Measurements from ENCODE around the gene ZNF565.
A peak's percentile ranks its signal among the peaks of the same experiment; 100 is the strongest.

Gene ZNF565

GRCh38 chr19:36225219-36225892 lies 10.9 kb upstream of the ZNF565 start:
- ATAC-seq (ENCODE audit: low read depth) (no peak), DNase-seq (ENCODE audit: low spot score) (no peak)
- H3K36me3 ChIP-seq (ENCODE audit: low read depth): peaks cover 100% of the 10 kb centered on the region
- H3K27me3 ChIP-seq (ENCODE audit: insufficient read depth, poor library complexity, severe bottlenecking): no peaks in the 10 kb centered on the region
- H3K27ac ChIP-seq (ENCODE audit: poor library complexity, severe bottlenecking): no peak overlapping the region
- no peak overlapping the region for H3K4me3 ChIP-seq (ENCODE audit: severe bottlenecking)
- H3K9me3 ChIP-seq (ENCODE audit: severe bottlenecking): no peaks in the 10 kb centered on the region
- TF ChIP-seq, protein P1, sequence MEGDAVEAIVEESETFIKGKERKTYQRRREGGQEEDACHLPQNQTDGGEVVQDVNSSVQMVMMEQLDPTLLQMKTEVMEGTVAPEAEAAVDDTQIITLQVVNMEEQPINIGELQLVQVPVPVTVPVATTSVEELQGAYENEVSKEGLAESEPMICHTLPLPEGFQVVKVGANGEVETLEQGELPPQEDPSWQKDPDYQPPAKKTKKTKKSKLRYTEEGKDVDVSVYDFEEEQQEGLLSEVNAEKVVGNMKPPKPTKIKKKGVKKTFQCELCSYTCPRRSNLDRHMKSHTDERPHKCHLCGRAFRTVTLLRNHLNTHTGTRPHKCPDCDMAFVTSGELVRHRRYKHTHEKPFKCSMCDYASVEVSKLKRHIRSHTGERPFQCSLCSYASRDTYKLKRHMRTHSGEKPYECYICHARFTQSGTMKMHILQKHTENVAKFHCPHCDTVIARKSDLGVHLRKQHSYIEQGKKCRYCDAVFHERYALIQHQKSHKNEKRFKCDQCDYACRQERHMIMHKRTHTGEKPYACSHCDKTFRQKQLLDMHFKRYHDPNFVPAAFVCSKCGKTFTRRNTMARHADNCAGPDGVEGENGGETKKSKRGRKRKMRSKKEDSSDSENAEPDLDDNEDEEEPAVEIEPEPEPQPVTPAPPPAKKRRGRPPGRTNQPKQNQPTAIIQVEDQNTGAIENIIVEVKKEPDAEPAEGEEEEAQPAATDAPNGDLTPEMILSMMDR (IDR thresholded peaks at IDR 0.05; ENCODE audit: poor library complexity, severe bottlenecking): no peak
- H3K4me1 ChIP-seq (ENCODE audit: insufficient read depth, poor library complexity, severe bottlenecking): no peaks in the 10 kb centered on the region

- Histone ChIP-seq H3K27ac (ENCODE audit: poor library complexity, severe bottlenecking) (no peak overlapping the region), H3K36me3 (ENCODE audit: low read depth) (peaks cover 90% of the 10 kb centered on the region)
- TF ChIP-seq, protein P1 (IDR thresholded peaks at IDR 0.05; ENCODE audit: poor library complexity, severe bottlenecking): no peak
These were observed 8.0 kb upstream of the ZNF565 start for GRCh38 chr19:36222503-36222902.

DNA sequence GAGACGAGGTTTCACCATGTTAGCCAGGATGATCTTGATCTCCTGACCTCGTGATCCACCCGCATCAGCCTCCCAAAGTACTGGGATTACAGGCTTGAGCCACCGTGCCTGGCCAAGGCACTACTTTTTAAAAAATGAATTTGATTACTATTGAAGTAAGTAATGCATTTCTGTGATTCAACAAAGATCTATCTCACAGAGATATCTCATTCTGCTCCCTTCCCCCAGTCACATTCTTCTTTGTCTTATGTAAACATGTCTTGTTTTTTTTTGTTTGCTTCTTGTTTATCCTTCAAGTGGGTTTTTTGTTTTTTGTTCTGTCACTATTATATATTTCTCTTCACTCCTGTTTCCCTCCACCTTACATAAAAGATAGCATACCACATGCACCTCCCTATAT lies 7.0 kb upstream of the ZNF565 start:
- Histone ChIP-seq H3K27ac (ENCODE audit: poor library complexity, severe bottlenecking) (no peak overlapping the region), H3K4me1 (ENCODE audit: insufficient read depth, poor library complexity, severe bottlenecking) (no peaks in the 10 kb centered on the region), H3K27me3 (ENCODE audit: insufficient read depth, poor library complexity, severe bottlenecking) (no peaks in the 10 kb centered on the region), H3K4me3 (ENCODE audit: severe bottlenecking) (no peak overlapping the region), H3K36me3 (ENCODE audit: low read depth) (peaks cover 84% of the 10 kb centered on the region), H3K9me3 (ENCODE audit: severe bottlenecking) (no peaks in the 10 kb centered on the region)
- DNase-seq (ENCODE audit: low spot score): no peak
- TF ChIP-seq, protein P1 (IDR thresholded peaks at IDR 0.05; ENCODE audit: poor library complexity, severe bottlenecking): no peak
- no peak for ATAC-seq (ENCODE audit: low read depth)

More at GRCh38 chr19:36222503-36222902, 8.0 kb upstream of the ZNF565 start:
- DNase-seq (ENCODE audit: low spot score): no peak
- no peaks in the 10 kb centered on the region for H3K4me1 ChIP-seq (ENCODE audit: insufficient read depth, poor library complexity, severe bottlenecking)
- no peaks in the 10 kb centered on the region for H3K9me3 ChIP-seq (ENCODE audit: severe bottlenecking)
- no peak overlapping the region for H3K4me3 ChIP-seq (ENCODE audit: severe bottlenecking)
- no peaks in the 10 kb centered on the region for H3K27me3 ChIP-seq (ENCODE audit: insufficient read depth, poor library complexity, severe bottlenecking)
- ATAC-seq (ENCODE audit: low read depth): no peak

- Histone ChIP-seq H3K4me3 (ENCODE audit: severe bottlenecking) (peak overlapping the region; percentile 72), H3K4me1 (ENCODE audit: insufficient read depth, poor library complexity, severe bottlenecking) (peaks cover 5% of the 10 kb centered on the region), H3K27ac (ENCODE audit: poor library complexity, severe bottlenecking) (peak overlapping the region; percentile 51), H3K9me3 (ENCODE audit: severe bottlenecking) (no peaks in the 10 kb centered on the region), H3K27me3 (ENCODE audit: insufficient read depth, poor library complexity, severe bottlenecking) (no peaks in the 10 kb centered on the region), H3K36me3 (ENCODE audit: low read depth) (peaks cover 34% of the 10 kb centered on the region)
- DNase-seq (ENCODE audit: low spot score) (no peak), ATAC-seq (ENCODE audit: low read depth) (no peak)
- TF ChIP-seq, protein P1 (IDR thresholded peaks at IDR 0.05; ENCODE audit: poor library complexity, severe bottlenecking): no peak
These were observed 1.0 kb upstream of the ZNF565 start for GRCh38 chr19:36215276-36216123.

Data from RWPE2 (cell line).